Vagina (tissue), 2 donors: Measurements from ENCODE around the gene PTH2. TPM values are rescaled to one million over a fixed set of nuclear protein-coding genes. Genes with fewer than 3 reads are reported as not detected.

ENCODE experiments used
- DNase-seq, 2 donors: peaks; one replicate each; pipeline ENCODE4 v3.0.0-alpha.2; 2017; ENCODE audit errors: extremely low spot score in 2 of 2
- H3K27ac ChIP-seq: fragments of 200-600 bp; sonication (generic); one replicate; pipeline ENCODE4 v1.5.1; 2019
- H3K27me3 ChIP-seq: fragments of 200-600 bp; sonication (generic); one replicate; pipeline ENCODE4 v1.5.1; 2019
- H3K36me3 ChIP-seq, 2 donors: fragments of 200-600 bp; sonication (generic); one replicate each; pipeline ENCODE4 v1.5.1; 2017 to 2019
- H3K4me1 ChIP-seq: fragments of 200-600 bp; sonication (generic); one replicate; pipeline ENCODE4 v1.5.1; 2019
- H3K4me3 ChIP-seq, 2 donors: fragments of 200-600 bp; sonication (generic); 1 replicate in 1 of 2; 2 replicates in 1 of 2; pipeline ENCODE4 v1.5.1; 2016 to 2019
- H3K9me3 ChIP-seq: fragments of 200-600 bp; sonication (generic); one replicate; pipeline ENCODE4 v1.5.1; 2019
- CTCF ChIP-seq, 3 experiments: fragments of 450-650 bp in 2 of 3; fragments of 200-600 bp in 1 of 3; sonication (generic) in 1 of 3; IDR thresholded peaks; one replicate each; pipeline ENCODE4 v1.5.1; 2017 to 2019; ENCODE audit warnings: antibody characterized with exemption in 3 of 3, mild to moderate bottlenecking in 2 of 3, moderate library complexity in 2 of 3
- POLR2A ChIP-seq, 2 donors: fragments of 450-650 bp; IDR thresholded peaks; one replicate each; pipeline ENCODE4 v1.6.1; 2017; ENCODE audit warnings: antibody characterized with exemption in 2 of 2, mild to moderate bottlenecking in 2 of 2, moderate library complexity in 2 of 2
- POLR2AphosphoS5 ChIP-seq, 2 donors: sonication (generic); formaldehyde crosslinking; IDR thresholded peaks; one replicate each; pipeline ENCODE4 v1.9.0; 2017; ENCODE audit warnings: antibody characterized with exemption in 2 of 2, mild to moderate bottlenecking in 2 of 2, low read depth in 1 of 2; ENCODE audit not compliant: insufficient read depth in 1 of 2
- intact Hi-C: fragments of 100-400 bp; cut with DNase I; formaldehyde crosslinking; loops from one replicate; pipeline ENCODE4 v1.15.1; 2023
- total RNA-seq: library from RNA; depleted of rRNA; stranded (reverse); fragments of >200 nt; gene quantifications from one replicate; pipeline ENCODE4 v1.2.3, GENCODE V29; 2016

PTH2 gene
- total RNA-seq, 1 donor from 2014 or later = not detected

- H3K27ac ChIP-seq = no peak overlapping the region
- no peaks in the 10 kb centered on the region for H3K36me3 ChIP-seq
- no peaks in the 10 kb centered on the region for H3K9me3 ChIP-seq
- DNase-seq = no peak
- intact Hi-C loops = no loop called here
- peaks cover 8% of the 10 kb centered on the region for H3K27me3 ChIP-seq
- H3K4me3 ChIP-seq = no peak overlapping the region
- H3K4me1 ChIP-seq = peaks cover 14% of the 10 kb centered on the region
- TF ChIP-seq POLR2AphosphoS5 (IDR thresholded peaks at IDR 0.05; ENCODE audit: insufficient read depth in 1 of 2, low read depth in 1 of 2) (no peak), POLR2A (IDR thresholded peaks at IDR 0.05) (no peak), CTCF (IDR thresholded peaks at IDR 0.05) (no peak)
These were observed 9.2 kb upstream of the PTH2 start for GRCh38 chr19:49432141-49433073.

DNA sequence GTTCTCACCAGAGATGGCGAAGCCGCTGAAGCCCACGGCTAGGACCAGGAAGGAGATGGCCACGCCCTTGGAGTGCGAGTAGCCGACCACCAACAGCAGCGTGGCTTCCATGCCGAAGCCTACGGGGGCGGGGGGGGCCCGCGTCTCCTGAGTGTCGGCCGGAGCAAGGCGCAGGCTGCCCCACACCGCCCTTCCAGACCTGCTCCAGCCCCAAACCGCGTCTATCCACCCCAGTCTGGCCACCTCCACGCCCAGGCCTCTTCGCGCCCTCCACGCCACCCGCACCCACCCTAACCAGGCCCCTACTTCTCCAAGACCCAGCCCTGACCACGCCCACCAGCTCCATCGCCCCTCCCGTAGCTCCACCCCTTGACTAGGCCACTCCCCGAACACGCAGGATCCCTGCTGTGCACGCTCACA lies 8.1 kb upstream of the PTH2 start:
- intact Hi-C loops = no loop called here
- no peaks in the 10 kb centered on the region for H3K9me3 ChIP-seq
- peaks cover 15% of the 10 kb centered on the region for H3K4me1 ChIP-seq
- TF ChIP-seq POLR2A (IDR thresholded peaks at IDR 0.05) = no peak
- no peak for TF ChIP-seq CTCF (IDR thresholded peaks at IDR 0.05)
- no peak for TF ChIP-seq POLR2AphosphoS5 (IDR thresholded peaks at IDR 0.05; ENCODE audit: insufficient read depth in 1 of 2, low read depth in 1 of 2)
- H3K4me3 ChIP-seq = no peak overlapping the region
- H3K36me3 ChIP-seq = no peaks in the 10 kb centered on the region
- H3K27me3 ChIP-seq = peaks cover 14% of the 10 kb centered on the region
- H3K27ac ChIP-seq = no peak overlapping the region
- DNase-seq = no peak

DNA sequence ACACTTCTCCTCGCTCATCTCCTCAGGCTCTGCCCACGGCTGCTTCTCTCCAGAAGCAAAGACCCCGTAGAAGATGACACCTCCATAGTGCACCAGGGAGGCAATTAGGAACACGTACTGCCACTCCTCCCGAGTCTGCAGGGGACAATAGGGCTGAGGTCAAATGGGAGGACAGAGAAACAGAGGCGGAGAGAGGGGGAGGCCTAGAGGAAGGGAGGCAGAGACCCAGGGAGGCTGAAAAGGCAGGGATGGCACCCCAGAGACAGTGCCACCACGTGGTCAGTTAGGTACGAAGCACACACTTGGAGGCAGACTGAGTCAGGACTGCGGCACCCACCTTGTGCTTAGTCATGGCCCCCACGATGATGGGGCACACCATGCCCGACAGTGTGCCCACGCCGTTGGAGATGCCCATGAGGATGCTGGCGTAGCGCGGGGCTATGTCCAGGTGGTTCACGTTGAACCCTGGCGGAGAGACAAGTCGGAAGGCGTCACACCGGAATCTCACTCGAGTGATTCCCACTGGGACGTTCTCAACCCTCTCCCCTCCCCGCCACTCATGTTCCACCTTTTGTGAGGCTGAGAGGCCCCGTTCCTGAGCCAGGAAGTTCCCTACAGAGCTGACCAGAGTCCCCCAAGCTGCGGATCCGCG lies 7.6 kb upstream of the PTH2 start:
- Histone ChIP-seq H3K27me3 (peaks cover 20% of the 10 kb centered on the region), H3K27ac (no peak overlapping the region), H3K4me1 (peaks cover 15% of the 10 kb centered on the region), H3K9me3 (no peaks in the 10 kb centered on the region), H3K36me3 (no peaks in the 10 kb centered on the region), H3K4me3 (no peak overlapping the region)
- intact Hi-C loops = no loop called here
- no peak for DNase-seq
- TF ChIP-seq CTCF (IDR thresholded peaks at IDR 0.05) = no peak
- TF ChIP-seq POLR2AphosphoS5 (IDR thresholded peaks at IDR 0.05; ENCODE audit: insufficient read depth in 1 of 2, low read depth in 1 of 2) = no peak
- no peak for TF ChIP-seq POLR2A (IDR thresholded peaks at IDR 0.05)

DNA sequence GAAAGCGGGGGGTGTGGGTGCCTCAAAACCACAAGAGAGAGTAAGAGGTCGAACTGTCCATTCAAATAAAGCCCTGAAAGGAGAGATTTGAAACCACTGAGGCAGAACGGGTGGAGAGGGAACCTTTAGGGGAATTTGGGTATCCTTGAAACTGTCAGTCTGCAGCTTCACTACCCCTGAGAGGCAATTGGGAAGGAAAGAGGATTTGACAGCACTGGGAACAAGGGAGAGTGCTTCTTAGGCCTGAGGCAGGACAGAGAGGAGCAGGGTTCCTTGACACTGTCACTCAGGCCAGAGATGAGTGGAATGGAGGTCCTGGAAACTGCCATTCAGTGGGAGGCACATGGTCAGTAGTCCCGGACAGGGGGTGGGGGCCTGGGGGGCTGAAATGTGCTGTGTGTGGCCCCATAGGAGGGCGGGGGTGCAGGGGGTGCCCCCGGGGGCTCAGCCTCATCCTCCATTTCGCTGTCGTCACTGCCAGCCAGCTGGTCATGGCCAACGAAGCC lies 7.0 kb upstream of the PTH2 start:
- H3K36me3 ChIP-seq = no peaks in the 10 kb centered on the region

More for the DNA sequence above, 7.0 kb upstream of the PTH2 start:
- Histone ChIP-seq H3K4me3 (no peak overlapping the region), H3K27ac (no peak overlapping the region), H3K27me3 (peaks cover 21% of the 10 kb centered on the region), H3K9me3 (no peaks in the 10 kb centered on the region), H3K4me1 (peaks cover 15% of the 10 kb centered on the region)
- no peak for DNase-seq
- TF ChIP-seq POLR2AphosphoS5 (IDR thresholded peaks at IDR 0.05; ENCODE audit: insufficient read depth in 1 of 2, low read depth in 1 of 2) (no peak), POLR2A (IDR thresholded peaks at IDR 0.05) (no peak), CTCF (IDR thresholded peaks at IDR 0.05) (no peak)
- intact Hi-C loops = no loop called here
